GM23248 (cell line): ENCODE data around the gene ZFP82. TPM values are rescaled to one million over a fixed set of nuclear protein-coding genes. Genes with fewer than 3 reads are reported as not detected.

ENCODE experiments used
- DNase-seq: peaks from one replicate; pipeline ENCODE4 v3.0.0-alpha.2; 2015
- H2AFZ ChIP-seq: fragments of 200-600 bp; sonication (generic); 2 replicates; pipeline ENCODE4 v1.6.1; 2016; ENCODE audit warnings: antibody characterized with exemption
- H3F3A ChIP-seq: fragments of 200-600 bp; sonication (generic); 2 replicates; pipeline ENCODE4 v1.6.1; 2016; ENCODE audit warnings: mild to moderate bottlenecking, antibody characterized with exemption, mixed run types; ENCODE audit not compliant: insufficient read depth
- H3K27ac ChIP-seq: fragments of 200-600 bp; sonication (generic); 2 replicates; pipeline ENCODE4 v1.5.1; 2016; ENCODE audit warnings: mild to moderate bottlenecking
- H3K27me3 ChIP-seq: fragments of 200-600 bp; sonication (generic); replicated peaks from 2 replicates; pipeline ENCODE4 v1.6.1; 2016; ENCODE audit warnings: mild to moderate bottlenecking; ENCODE audit not compliant: insufficient read depth
- H3K36me3 ChIP-seq: fragments of 200-600 bp; sonication (generic); 2 replicates; pipeline ENCODE4 v1.6.1; 2016; ENCODE audit warnings: low read depth, mild to moderate bottlenecking
- H3K4me1 ChIP-seq: fragments of 200-600 bp; sonication (generic); 2 replicates; pipeline ENCODE4 v1.6.1; 2016; ENCODE audit warnings: mild to moderate bottlenecking; ENCODE audit not compliant: insufficient read depth
- H3K4me2 ChIP-seq: fragments of 200-600 bp; sonication (generic); one replicate; pipeline ENCODE4 v1.6.1; 2016; ENCODE audit warnings: mild to moderate bottlenecking; ENCODE audit not compliant: unreplicated experiment
- H3K4me3 ChIP-seq: fragments of 200-600 bp; sonication (generic); 2 replicates; pipeline ENCODE4 v1.5.1; 2016; ENCODE audit warnings: mild to moderate bottlenecking
- H3K79me2 ChIP-seq: fragments of 200-600 bp; sonication (generic); 2 replicates; pipeline ENCODE4 v1.6.1; 2016; ENCODE audit warnings: mild to moderate bottlenecking; ENCODE audit not compliant: insufficient read depth
- H3K9ac ChIP-seq: fragments of 200-600 bp; sonication (generic); 2 replicates; pipeline ENCODE4 v1.6.1; 2016; ENCODE audit warnings: mild to moderate bottlenecking
- H3K9me2 ChIP-seq: fragments of 200-600 bp; sonication (generic); 2 replicates; pipeline ENCODE4 v1.6.1; 2016; ENCODE audit warnings: mixed run types, mild to moderate bottlenecking, moderate library complexity; ENCODE audit not compliant: insufficient read depth
- H3K9me3 ChIP-seq: fragments of 200-600 bp; sonication (generic); one replicate; pipeline ENCODE4 v1.6.1; 2017; ENCODE audit warnings: low read depth
- H4K20me1 ChIP-seq: fragments of 200-600 bp; sonication (generic); 2 replicates; pipeline ENCODE4 v1.6.0; 2016; ENCODE audit not compliant: insufficient read depth
- EZH2 ChIP-seq: fragments of 200-600 bp; sonication (generic); IDR thresholded peaks from 2 replicates; pipeline ENCODE4 v1.6.1; 2018; ENCODE audit warnings: antibody characterized with exemption, mild to moderate bottlenecking; ENCODE audit not compliant: insufficient read depth, poor library complexity, severe bottlenecking
- EZH2phosphoT487 ChIP-seq: fragments of 200-600 bp; sonication (generic); IDR thresholded peaks from 2 replicates; pipeline ENCODE4 v1.6.1; 2018; ENCODE audit warnings: antibody characterized with exemption, moderate library complexity, mild to moderate bottlenecking, low read depth; ENCODE audit not compliant: insufficient read depth
- WGBS, 2 experiments: methylation state at CpG; one replicate each; pipeline ENCODE4 v1.1.6; 2015 to 2017; ENCODE audit warnings: low lambda C conversion rate in 2 of 2, low coverage in 1 of 2; ENCODE audit errors: missing lambda C conversion rate in 2 of 2; 5-methylcytosine and 5-hydroxymethylcytosine counted together
- in situ Hi-C: fragments of 300-500 bp; cut with MboI; formaldehyde crosslinking; loops from 2 replicates; pipeline ENCODE4 v1.15.0; 2020
- polyA plus RNA-seq: library from polyadenylated mRNA; unstranded; fragments of >200 nt; fragmentation: Nextera tagmentation; extraction: Ambion mirVana; gene quantifications from 2 replicates; pipeline ENCODE4 v1.2.1, GENCODE V29; 2016
- total RNA-seq: library from RNA; depleted of rRNA; stranded (reverse); fragments of >200 nt; shearing (Covaris generic); gene quantifications from 2 replicates; pipeline ENCODE4 v1.2.3, GENCODE V29; 2014; rRNA removed

The ZFP82 gene
- total and polyA plus RNA-seq, 2 experiments from 2014 or later = 9.4 to 9.9 TPM

GRCh38 chr19:36363845-36364244 lies 54.6 kb downstream of the ZFP82 start:
- no peaks in the 10 kb centered on the region for H3K9me3 ChIP-seq
- no peaks in the 10 kb centered on the region for H3F3A ChIP-seq
- H3K4me1 ChIP-seq = no peaks in the 10 kb centered on the region
- H3K27ac ChIP-seq = no peak overlapping the region
- in situ Hi-C loops = no loop called here
- H3K4me2 ChIP-seq = no peak overlapping the region
- H3K4me3 ChIP-seq = no peak overlapping the region
- H2AFZ ChIP-seq = no peak overlapping the region
- no peak for TF ChIP-seq EZH2phosphoT487
- TF ChIP-seq EZH2 = no peak
- DNase-seq = no peak
- H4K20me1 ChIP-seq = no peaks in the 10 kb centered on the region
- 77 to 81% methylated on average over 6 of the region's 6 CpGs for WGBS, 2 experiments
- no peak overlapping the region for H3K9ac ChIP-seq
- peaks cover 19% of the 10 kb centered on the region for H3K36me3 ChIP-seq
- no peaks in the 10 kb centered on the region for H3K27me3 ChIP-seq
- H3K79me2 ChIP-seq = no peaks in the 10 kb centered on the region
- no peaks in the 10 kb centered on the region for H3K9me2 ChIP-seq

Other genes starting within 250 kb of the ZFP82 start
- 1.6 and 2.1 TPM in 2 replicates for gene ZNF565, start 204.0 kb downstream of the ZFP82 start, total RNA-seq
- gene ZNF565, start 204.0 kb downstream of the ZFP82 start, polyA plus RNA-seq = 2.6 and 3.4 TPM in 2 replicates
- 63.2 and 64.6 TPM in 2 replicates for gene ZNF146, start 203.5 kb downstream of the ZFP82 start, total RNA-seq
- gene ZNF146, start 203.5 kb downstream of the ZFP82 start, polyA plus RNA-seq = 55.7 and 60.0 TPM in 2 replicates
- gene ZFP14, start 39.4 kb downstream of the ZFP82 start, total RNA-seq = 1.7 and 3.0 TPM in 2 replicates
- 1.2 and 1.5 TPM in 2 replicates for gene ZFP14, start 39.4 kb downstream of the ZFP82 start, polyA plus RNA-seq
- 9.3 and 18.6 TPM in 2 replicates for gene ZNF566, start 70.9 kb upstream of the ZFP82 start, total RNA-seq
- 6.1 and 6.6 TPM in 2 replicates for gene ZNF566, start 70.9 kb upstream of the ZFP82 start, polyA plus RNA-seq
- 11.9 and 12.9 TPM in 2 replicates for gene ZNF260, start 109.6 kb upstream of the ZFP82 start, total RNA-seq
- 13.2 and 13.6 TPM in 2 replicates for gene ZNF260, start 109.6 kb upstream of the ZFP82 start, polyA plus RNA-seq
- gene ZNF529, start 154.6 kb upstream of the ZFP82 start, total RNA-seq = 8.5 and 15.0 TPM in 2 replicates
- gene ZNF529, start 154.6 kb upstream of the ZFP82 start, polyA plus RNA-seq = 6.1 and 6.3 TPM in 2 replicates
- 7.1 and 11.1 TPM in 2 replicates for gene ZNF382, start 186.7 kb upstream of the ZFP82 start, total RNA-seq
- 4.8 and 5.3 TPM in 2 replicates for gene ZNF382, start 186.7 kb upstream of the ZFP82 start, polyA plus RNA-seq
- 5.6 and 19.9 TPM in 2 replicates for gene ZNF461, start 248.2 kb upstream of the ZFP82 start, total RNA-seq
- 4.5 and 4.7 TPM in 2 replicates for gene ZNF461, start 248.2 kb upstream of the ZFP82 start, polyA plus RNA-seq